ENCODE results near the gene RRP1B.

The RRP1B gene

DNA sequence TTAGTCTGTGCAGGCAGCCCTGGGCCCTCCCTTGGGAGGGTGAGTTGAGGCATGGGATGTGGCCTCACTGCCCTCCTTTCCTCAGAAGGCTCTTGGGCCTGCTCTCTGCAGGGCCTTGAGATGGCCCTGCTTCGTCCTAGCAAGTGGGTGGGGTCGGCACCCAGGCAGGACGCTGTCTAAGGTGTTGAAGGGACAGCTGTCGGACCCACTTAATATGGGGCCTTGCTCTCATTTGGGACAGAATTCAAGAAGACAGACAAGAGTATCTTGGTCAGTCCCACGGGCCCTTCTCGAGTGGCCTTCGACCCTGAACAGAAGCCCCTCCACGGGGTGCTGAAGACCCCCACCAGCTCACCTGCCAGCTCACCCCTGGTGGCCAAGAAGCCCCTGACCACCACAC, 33.6 kb downstream of the RRP1B start (continued):
- TF ChIP-seq PPARA (CRISPR knock-in tag; IDR thresholded peaks at IDR 0.05; ENCODE audit: borderline replicate concordance) (no peak), ESRRG (CRISPR knock-in tag; IDR thresholded peaks at IDR 0.05) (no peak), ZNF565 (CRISPR knock-in tag; conservative IDR thresholded peaks at IDR 0.05; ENCODE audit: low read depth) (no peak)

DNA sequence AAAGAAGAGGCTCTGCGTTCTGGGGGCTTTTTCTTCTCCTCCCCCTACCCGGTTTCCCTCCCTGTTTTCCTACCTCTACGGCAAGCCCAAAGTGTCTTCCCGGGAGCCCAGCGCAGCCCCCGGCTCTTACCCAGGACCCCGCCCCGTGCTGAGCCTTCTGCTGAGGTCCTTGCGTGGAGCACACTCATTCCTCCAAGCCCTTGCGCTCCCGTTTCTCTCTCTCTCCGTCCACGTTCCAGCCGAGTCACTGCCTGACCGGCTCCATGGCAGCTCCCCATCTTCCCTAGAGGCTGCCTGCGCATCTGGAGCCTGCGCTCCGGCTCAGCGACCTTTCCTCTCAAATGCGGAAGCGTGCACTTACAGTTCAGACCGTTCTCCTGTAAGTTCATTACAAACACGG, 34.6 kb downstream of the RRP1B start:
- no peak for TF ChIP-seq PPARA (CRISPR knock-in tag; IDR thresholded peaks at IDR 0.05; ENCODE audit: borderline replicate concordance)
- TF ChIP-seq ZC3H10 (CRISPR knock-in tag; IDR thresholded peaks at IDR 0.05): no peak
- no peak for TF ChIP-seq TOX (CRISPR knock-in tag; IDR thresholded peaks at IDR 0.05; ENCODE audit: borderline replicate concordance)
- TF ChIP-seq, protein P1, sequence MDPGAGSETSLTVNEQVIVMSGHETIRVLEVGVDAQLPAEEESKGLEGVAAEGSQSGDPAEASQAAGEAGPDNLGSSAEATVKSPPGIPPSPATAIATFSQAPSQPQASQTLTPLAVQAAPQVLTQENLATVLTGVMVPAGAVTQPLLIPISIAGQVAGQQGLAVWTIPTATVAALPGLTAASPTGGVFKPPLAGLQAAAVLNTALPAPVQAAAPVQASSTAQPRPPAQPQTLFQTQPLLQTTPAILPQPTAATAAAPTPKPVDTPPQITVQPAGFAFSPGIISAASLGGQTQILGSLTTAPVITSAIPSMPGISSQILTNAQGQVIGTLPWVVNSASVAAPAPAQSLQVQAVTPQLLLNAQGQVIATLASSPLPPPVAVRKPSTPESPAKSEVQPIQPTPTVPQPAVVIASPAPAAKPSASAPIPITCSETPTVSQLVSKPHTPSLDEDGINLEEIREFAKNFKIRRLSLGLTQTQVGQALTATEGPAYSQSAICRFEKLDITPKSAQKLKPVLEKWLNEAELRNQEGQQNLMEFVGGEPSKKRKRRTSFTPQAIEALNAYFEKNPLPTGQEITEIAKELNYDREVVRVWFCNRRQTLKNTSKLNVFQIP (CRISPR knock-in tag; IDR thresholded peaks at IDR 0.05; ENCODE audit: borderline replicate concordance, low read depth): no peak
- no peak for TF ChIP-seq SNAI2 (CRISPR knock-in tag; IDR thresholded peaks at IDR 0.05)
- TF ChIP-seq GLIS3 (CRISPR knock-in tag; IDR thresholded peaks at IDR 0.05): no peak
- TF ChIP-seq, protein P2, sequence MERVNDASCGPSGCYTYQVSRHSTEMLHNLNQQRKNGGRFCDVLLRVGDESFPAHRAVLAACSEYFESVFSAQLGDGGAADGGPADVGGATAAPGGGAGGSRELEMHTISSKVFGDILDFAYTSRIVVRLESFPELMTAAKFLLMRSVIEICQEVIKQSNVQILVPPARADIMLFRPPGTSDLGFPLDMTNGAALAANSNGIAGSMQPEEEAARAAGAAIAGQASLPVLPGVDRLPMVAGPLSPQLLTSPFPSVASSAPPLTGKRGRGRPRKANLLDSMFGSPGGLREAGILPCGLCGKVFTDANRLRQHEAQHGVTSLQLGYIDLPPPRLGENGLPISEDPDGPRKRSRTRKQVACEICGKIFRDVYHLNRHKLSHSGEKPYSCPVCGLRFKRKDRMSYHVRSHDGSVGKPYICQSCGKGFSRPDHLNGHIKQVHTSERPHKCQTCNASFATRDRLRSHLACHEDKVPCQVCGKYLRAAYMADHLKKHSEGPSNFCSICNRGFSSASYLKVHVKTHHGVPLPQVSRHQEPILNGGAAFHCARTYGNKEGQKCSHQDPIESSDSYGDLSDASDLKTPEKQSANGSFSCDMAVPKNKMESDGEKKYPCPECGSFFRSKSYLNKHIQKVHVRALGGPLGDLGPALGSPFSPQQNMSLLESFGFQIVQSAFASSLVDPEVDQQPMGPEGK (CRISPR knock-in tag; IDR thresholded peaks at IDR 0.05; ENCODE audit: borderline replicate concordance): no peak
- no peak for TF ChIP-seq ZFP30 (CRISPR knock-in tag; IDR thresholded peaks at IDR 0.05)
- no peak for TF ChIP-seq ZNF565 (CRISPR knock-in tag; conservative IDR thresholded peaks at IDR 0.05; ENCODE audit: low read depth)
- TF ChIP-seq TCF4 (CRISPR knock-in tag; IDR thresholded peaks at IDR 0.05; ENCODE audit: borderline replicate concordance): no peak
- TF ChIP-seq ISL1 (CRISPR knock-in tag; IDR thresholded peaks at IDR 0.05): no peak
- no peak for TF ChIP-seq ARNTL (CRISPR knock-in tag; IDR thresholded peaks at IDR 0.05; ENCODE audit: borderline replicate concordance, low read depth)
- no peak for TF ChIP-seq ZNF70 (CRISPR knock-in tag; IDR thresholded peaks at IDR 0.05)
- no peak for TF ChIP-seq BACH2 (CRISPR knock-in tag; IDR thresholded peaks at IDR 0.05; ENCODE audit: borderline replicate concordance)
- TF ChIP-seq, protein P3, sequence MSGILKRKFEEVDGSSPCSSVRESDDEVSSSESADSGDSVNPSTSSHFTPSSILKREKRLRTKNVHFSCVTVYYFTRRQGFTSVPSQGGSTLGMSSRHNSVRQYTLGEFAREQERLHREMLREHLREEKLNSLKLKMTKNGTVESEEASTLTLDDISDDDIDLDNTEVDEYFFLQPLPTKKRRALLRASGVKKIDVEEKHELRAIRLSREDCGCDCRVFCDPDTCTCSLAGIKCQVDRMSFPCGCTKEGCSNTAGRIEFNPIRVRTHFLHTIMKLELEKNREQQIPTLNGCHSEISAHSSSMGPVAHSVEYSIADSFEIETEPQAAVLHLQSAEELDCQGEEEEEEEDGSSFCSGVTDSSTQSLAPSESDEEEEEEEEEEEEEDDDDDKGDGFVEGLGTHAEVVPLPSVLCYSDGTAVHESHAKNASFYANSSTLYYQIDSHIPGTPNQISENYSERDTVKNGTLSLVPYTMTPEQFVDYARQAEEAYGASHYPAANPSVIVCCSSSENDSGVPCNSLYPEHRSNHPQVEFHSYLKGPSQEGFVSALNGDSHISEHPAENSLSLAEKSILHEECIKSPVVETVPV (CRISPR knock-in tag; IDR thresholded peaks at IDR 0.05): no peak
- no peak for TF ChIP-seq CSDC2 (CRISPR knock-in tag; IDR thresholded peaks at IDR 0.05)
- TF ChIP-seq, protein P4, sequence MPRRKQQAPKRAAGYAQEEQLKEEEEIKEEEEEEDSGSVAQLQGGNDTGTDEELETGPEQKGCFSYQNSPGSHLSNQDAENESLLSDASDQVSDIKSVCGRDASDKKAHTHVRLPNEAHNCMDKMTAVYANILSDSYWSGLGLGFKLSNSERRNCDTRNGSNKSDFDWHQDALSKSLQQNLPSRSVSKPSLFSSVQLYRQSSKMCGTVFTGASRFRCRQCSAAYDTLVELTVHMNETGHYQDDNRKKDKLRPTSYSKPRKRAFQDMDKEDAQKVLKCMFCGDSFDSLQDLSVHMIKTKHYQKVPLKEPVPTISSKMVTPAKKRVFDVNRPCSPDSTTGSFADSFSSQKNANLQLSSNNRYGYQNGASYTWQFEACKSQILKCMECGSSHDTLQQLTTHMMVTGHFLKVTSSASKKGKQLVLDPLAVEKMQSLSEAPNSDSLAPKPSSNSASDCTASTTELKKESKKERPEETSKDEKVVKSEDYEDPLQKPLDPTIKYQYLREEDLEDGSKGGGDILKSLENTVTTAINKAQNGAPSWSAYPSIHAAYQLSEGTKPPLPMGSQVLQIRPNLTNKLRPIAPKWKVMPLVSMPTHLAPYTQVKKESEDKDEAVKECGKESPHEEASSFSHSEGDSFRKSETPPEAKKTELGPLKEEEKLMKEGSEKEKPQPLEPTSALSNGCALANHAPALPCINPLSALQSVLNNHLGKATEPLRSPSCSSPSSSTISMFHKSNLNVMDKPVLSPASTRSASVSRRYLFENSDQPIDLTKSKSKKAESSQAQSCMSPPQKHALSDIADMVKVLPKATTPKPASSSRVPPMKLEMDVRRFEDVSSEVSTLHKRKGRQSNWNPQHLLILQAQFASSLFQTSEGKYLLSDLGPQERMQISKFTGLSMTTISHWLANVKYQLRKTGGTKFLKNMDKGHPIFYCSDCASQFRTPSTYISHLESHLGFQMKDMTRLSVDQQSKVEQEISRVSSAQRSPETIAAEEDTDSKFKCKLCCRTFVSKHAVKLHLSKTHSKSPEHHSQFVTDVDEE (CRISPR knock-in tag; IDR thresholded peaks at IDR 0.05): no peak
- TF ChIP-seq ZNF8 (CRISPR knock-in tag; IDR thresholded peaks at IDR 0.05): no peak
- ATAC-seq: no peak

DNA sequence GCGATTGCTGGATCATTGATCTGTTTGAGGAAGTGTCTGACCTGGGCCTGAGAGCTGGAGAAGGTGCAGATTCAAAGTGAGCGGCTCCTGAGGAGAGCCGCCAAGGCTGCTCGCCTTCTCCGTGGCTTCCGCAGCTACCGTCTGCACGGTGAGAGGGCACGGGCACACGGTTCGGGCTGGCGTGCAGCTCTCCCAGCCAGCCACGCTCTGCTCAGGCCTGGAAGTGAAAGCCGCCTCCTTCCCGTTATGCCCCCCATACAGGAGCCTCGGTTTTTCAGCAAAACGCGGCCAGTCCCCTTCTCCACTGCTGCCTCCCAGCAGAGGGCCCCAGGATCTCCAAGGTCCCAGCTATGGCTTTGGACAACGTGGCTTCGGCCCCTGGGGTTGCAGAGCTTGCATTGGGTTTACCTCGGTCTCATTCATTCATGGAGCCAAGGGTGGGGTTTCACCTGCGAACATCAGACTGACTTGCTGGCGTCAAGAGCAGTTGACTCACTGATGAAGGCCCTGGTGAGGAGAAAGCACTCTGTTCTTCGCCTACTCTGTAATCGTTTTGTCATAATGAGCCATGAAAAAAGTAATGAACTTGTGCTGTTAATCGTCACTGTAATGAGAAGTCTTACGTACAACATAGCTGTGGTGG, 35.2 kb downstream of the RRP1B start:
- TF ChIP-seq CSDC2 (CRISPR knock-in tag; IDR thresholded peaks at IDR 0.05): no peak
- TF ChIP-seq, protein P2 (CRISPR knock-in tag; IDR thresholded peaks at IDR 0.05; ENCODE audit: borderline replicate concordance): no peak
- TF ChIP-seq SNAI2 (CRISPR knock-in tag; IDR thresholded peaks at IDR 0.05): no peak
- TF ChIP-seq ZC3H10 (CRISPR knock-in tag; IDR thresholded peaks at IDR 0.05): no peak
- TF ChIP-seq, protein P3 (CRISPR knock-in tag; IDR thresholded peaks at IDR 0.05): no peak
- no peak for TF ChIP-seq BACH2 (CRISPR knock-in tag; IDR thresholded peaks at IDR 0.05; ENCODE audit: borderline replicate concordance)
- ATAC-seq: no peak

Measured in SK-N-SH treated with all-trans-retinoic acid at 6 μM for 48 hours (cell line).